Bronchial epithelial cell (primary cell): ENCODE measurements around the gene FLOT2. TPM values are rescaled to one million over a fixed set of nuclear protein-coding genes. Genes with fewer than 3 reads are reported as not detected.

Source experiments
- DNase-seq: peaks from one replicate; pipeline ENCODE4 v3.0.0-alpha.2; 2010; ENCODE audit warnings: low read depth
- FAIRE-seq: peaks from 2 replicates; lab custom pipeline; 2011; peaks lifted over from hg19 to GRCh38; lab: Jason Lieb, UNC
- H3K27me3 ChIP-seq: 2 replicates; pipeline ENCODE4 v1.5.1; 2011; ENCODE audit warnings: low read length; ENCODE audit not compliant: control insufficient read depth, insufficient read depth
- H3K36me3 ChIP-seq: 2 replicates; pipeline ENCODE4 v1.5.1; 2011; ENCODE audit warnings: low read length; ENCODE audit not compliant: control insufficient read depth, insufficient read depth
- H3K4me3 ChIP-seq: 2 replicates; pipeline ENCODE4 v1.5.1; 2011; ENCODE audit warnings: mild to moderate bottlenecking, low read depth, low read length, control low read depth
- total RNA-seq: library from RNA; depleted of rRNA; stranded (reverse); fragments of >200 nt; gene quantifications from 2 replicates; pipeline ENCODE4 v1.2.1, GENCODE V29; 2014
- TF ChIP-seq, protein P1 (sequence below): IDR thresholded peaks from 2 replicates; pipeline ENCODE4 v1.5.1; 2011; ENCODE audit warnings: mild to moderate bottlenecking, moderate library complexity, low read length, control low read depth, inconsistent platforms; ENCODE audit not compliant: insufficient read depth, severe bottlenecking

Gene FLOT2
- total RNA-seq, 1 donor from 2014 or later = 24.5 TPM

DNA sequence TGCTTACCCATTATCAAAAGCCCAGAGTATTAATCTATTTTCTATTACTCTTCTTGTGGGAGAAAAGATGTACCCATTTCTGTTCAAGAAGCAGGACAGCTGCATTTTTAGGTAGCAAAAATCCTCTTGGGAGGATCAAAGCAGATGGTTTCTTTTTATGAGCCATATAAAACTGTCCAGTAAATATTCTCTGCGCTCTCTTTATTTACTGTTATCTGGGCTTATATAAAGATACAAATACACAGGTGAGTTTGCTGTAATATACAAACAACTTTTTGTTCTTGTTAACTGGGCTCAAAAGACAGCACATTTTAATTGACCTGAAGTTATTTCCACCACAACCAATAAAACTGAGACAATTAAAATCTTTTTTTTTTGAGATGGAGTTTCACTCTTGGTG is 43.7 kb upstream of the FLOT2 start:
- DNase-seq (no peak), FAIRE-seq (no peak)
- H3K4me3 ChIP-seq = no peak overlapping the region
- H3K27me3 ChIP-seq = no peaks in the 10 kb centered on the region
- H3K36me3 ChIP-seq = no peaks in the 10 kb centered on the region
- TF ChIP-seq, protein P1, sequence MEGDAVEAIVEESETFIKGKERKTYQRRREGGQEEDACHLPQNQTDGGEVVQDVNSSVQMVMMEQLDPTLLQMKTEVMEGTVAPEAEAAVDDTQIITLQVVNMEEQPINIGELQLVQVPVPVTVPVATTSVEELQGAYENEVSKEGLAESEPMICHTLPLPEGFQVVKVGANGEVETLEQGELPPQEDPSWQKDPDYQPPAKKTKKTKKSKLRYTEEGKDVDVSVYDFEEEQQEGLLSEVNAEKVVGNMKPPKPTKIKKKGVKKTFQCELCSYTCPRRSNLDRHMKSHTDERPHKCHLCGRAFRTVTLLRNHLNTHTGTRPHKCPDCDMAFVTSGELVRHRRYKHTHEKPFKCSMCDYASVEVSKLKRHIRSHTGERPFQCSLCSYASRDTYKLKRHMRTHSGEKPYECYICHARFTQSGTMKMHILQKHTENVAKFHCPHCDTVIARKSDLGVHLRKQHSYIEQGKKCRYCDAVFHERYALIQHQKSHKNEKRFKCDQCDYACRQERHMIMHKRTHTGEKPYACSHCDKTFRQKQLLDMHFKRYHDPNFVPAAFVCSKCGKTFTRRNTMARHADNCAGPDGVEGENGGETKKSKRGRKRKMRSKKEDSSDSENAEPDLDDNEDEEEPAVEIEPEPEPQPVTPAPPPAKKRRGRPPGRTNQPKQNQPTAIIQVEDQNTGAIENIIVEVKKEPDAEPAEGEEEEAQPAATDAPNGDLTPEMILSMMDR = no peak

DNA sequence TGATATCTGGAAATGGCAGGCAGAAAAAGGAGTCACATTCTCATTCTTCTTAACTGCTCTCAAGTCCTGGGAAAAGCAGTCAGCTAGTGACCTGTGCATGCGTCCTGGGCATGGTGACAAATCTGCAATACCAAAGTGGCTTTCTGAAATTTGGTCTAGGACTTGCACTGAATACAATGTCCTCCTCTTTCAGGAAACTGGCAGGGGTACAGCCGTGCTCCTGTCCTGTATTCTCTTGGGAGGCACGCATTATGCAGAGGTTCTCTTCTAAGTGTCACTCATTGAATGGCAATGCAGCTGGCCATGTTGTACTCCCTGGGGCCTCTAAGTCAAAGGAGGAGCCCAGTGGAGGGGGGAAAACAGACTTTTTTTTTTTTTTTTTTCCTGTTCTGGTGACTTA is 43.1 kb upstream of the FLOT2 start:
- H3K36me3 ChIP-seq = no peaks in the 10 kb centered on the region
- TF ChIP-seq, protein P1 = no peak
- H3K4me3 ChIP-seq = no peak overlapping the region
- H3K27me3 ChIP-seq = no peaks in the 10 kb centered on the region
- no peak for FAIRE-seq
- no peak for DNase-seq

DNA sequence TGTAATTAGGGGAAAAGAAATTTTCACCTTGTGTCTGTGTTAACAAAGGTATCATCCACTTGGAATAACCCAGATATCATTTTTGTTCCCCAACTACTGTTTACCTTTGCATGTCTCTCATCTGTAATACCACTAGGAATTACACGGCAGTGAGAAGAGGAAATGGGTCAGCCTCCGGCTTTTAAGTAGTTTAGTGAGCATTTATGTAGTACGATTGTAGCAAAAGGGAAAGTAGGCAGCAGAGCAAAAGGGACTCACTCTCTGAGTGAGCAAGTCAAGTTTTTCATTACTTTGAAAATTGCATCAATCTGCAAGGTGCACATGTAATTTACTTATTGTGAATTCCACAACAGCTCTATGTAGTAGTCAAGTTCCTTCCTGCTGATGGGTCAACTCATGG is 42.6 kb upstream of the FLOT2 start:
- no peak for DNase-seq
- no peak overlapping the region for H3K4me3 ChIP-seq
- H3K36me3 ChIP-seq = no peaks in the 10 kb centered on the region
- TF ChIP-seq, protein P1 = no peak
- FAIRE-seq = no peak
- H3K27me3 ChIP-seq = no peaks in the 10 kb centered on the region

DNA sequence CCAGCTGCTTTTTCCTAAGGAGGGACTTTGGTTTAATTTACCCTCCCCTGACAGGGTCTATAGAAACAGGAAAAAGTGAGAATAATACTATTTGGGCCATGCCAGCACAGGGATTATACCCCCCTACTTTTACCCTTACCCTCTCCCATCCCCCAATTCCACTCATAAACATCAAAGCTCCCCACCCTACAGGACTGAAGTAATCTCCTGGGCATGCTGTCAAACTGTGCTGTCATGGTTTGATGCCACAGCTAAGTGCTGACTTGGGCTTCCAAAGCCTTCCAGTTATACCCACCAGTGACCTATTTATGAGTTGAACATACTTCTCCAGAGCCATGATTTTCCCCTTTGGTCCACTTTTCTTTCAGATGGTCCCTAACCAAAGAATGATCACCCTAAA is 41.0 kb upstream of the FLOT2 start:
- no peak for DNase-seq
- Histone ChIP-seq H3K36me3 (no peaks in the 10 kb centered on the region), H3K27me3 (no peaks in the 10 kb centered on the region), H3K4me3 (no peak overlapping the region)
- TF ChIP-seq, protein P1 = no peak
- FAIRE-seq = no peak

DNA sequence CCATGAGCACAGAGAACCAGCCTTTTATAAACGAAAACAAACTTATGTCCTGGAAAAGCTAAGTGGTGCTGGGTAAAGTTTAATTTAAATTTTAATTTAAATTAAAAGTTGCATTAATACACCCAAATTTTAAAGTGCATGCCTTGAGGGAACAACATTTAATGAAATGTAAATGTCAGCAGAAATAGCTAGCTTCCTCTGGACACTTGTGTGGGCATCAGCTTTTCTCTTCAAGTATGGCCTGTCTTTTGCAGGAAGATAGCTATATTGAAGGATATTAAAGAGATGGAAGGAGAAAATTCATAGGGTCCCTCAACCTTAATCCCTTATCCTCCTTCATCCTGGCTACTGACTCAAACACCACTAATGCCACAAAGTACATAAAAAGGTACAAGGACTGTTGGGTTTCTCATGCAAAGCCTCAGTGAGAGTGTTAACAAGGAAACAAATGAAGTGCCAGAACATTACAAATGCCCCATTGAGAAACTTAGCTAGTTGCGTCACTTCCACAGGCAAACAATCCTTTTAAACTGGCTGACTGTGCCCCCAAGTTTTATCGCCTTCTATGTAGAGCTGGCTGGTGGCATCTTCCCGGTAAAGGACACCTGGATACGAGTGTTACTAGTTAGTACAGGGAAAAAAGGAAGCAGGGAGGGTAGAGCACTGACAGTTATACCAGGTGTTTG is 39.7 kb upstream of the FLOT2 start:
- peak; percentile 77 for DNase-seq
- Histone ChIP-seq H3K36me3 (no peaks in the 10 kb centered on the region), H3K27me3 (no peaks in the 10 kb centered on the region), H3K4me3 (no peak overlapping the region)
- FAIRE-seq = no peak
- TF ChIP-seq, protein P1 = no peak
